PC-9 (cell line): ENCODE measurements around the gene UBAC1.

Experiments used
- CTCF ChIP-seq: fragments of 200-600 bp; sonication (generic); conservative IDR thresholded peaks from 2 replicates; pipeline ENCODE4 v1.6.1; 2017; ENCODE audit warnings: mixed run types, antibody characterized with exemption, mild to moderate bottlenecking, moderate library complexity
- EZH2 ChIP-seq: fragments of 200-600 bp; sonication (generic); IDR thresholded peaks from 2 replicates; pipeline ENCODE4 v1.8.0; 2017; ENCODE audit warnings: antibody characterized with exemption, low read depth

GRCh38 chr9:135925496-135926133 is 35.6 kb downstream of the UBAC1 start:
- TF ChIP-seq CTCF (no peak), EZH2 (no peak)
